A549 (cell line): ENCODE data around the gene RNASE7. TPM values are rescaled to one million over a fixed set of nuclear protein-coding genes. Genes with fewer than 3 reads are reported as not detected.

Experiments
- ATAC-seq, 2 experiments: fragments of 200-7000 bp in 1 of 2; fragments of >200 bp in 1 of 2; cut with Nextera tagmentation in 1 of 2; cut with Tn5 transposase in 1 of 2; 3 replicates each; pipeline versions ENCODE4 v1.8.0 to v1.9.1; 2018 to 2020; ENCODE audit warnings: mild to moderate bottlenecking in 1 of 2, moderate library complexity in 1 of 2
- CTCF ChIA-PET: fragments of 300-600 bp; sonication (Branson Sonifier 250); formaldehyde crosslinking; extraction: SDS; loops from one replicate; lab custom pipeline; 2021; ENCODE audit warnings: antibody characterized with exemption, inconsistent platforms; lab: Yijun Ruan, JAX
- POLR2A ChIA-PET: fragments of 350-600 bp; formaldehyde crosslinking; extraction: SDS; loops from one replicate; lab custom pipeline; 2021; ENCODE audit warnings: antibody characterized with exemption, inconsistent platforms; lab: Yijun Ruan, JAX
- DNase-seq, 2 experiments: peaks; one replicate each; pipeline versions ENCODE4 v3.0.0 to v3.0.0-alpha.2; 2011 to 2016; ENCODE audit warnings: low read depth in 1 of 2, low spot score in 1 of 2
- FAIRE-seq: peaks from 2 replicates; lab custom pipeline; 2011; peaks lifted over from hg19 to GRCh38; lab: Jason Lieb, UNC
- H3K27ac ChIP-seq, 2 experiments: fragments of >200 bp; sonication (Bioruptor Twin); formaldehyde crosslinking; 3 replicates each; pipeline ENCODE4 v1.5.1; 2016 to 2017
- H3K4me1 ChIP-seq: fragments of >200 bp; sonication (Bioruptor Twin); formaldehyde crosslinking; 3 replicates; pipeline ENCODE4 v1.6.1; 2016
- H3K4me2 ChIP-seq: fragments of >200 bp; sonication (Bioruptor Twin); formaldehyde crosslinking; 3 replicates; pipeline ENCODE4 v1.6.1; 2016
- H3K4me3 ChIP-seq: fragments of >200 bp; sonication (Bioruptor Twin); formaldehyde crosslinking; 3 replicates; pipeline ENCODE4 v1.5.1; 2016
- H3K9me3 ChIP-seq: fragments of >200 bp; sonication (Bioruptor Twin); formaldehyde crosslinking; 3 replicates; pipeline ENCODE4 v1.6.1; 2016
- BCL3 ChIP-seq: fragments of >200 bp; sonication (Bioruptor Twin); formaldehyde crosslinking; IDR thresholded peaks from 3 replicates; pipeline ENCODE4 v1.6.1; 2016
- CBX2 ChIP-seq: fragments of 200-600 bp; sonication (generic); IDR thresholded peaks from 2 replicates; pipeline ENCODE4 v1.6.1; 2016; ENCODE audit warnings: low read depth, mild to moderate bottlenecking, borderline replicate concordance
- CBX8 ChIP-seq: fragments of 200-600 bp; sonication (generic); IDR thresholded peaks from 2 replicates; pipeline ENCODE4 v1.6.1; 2016
- CHD2 ChIP-seq: fragments of 150-350 bp; IDR thresholded peaks from 2 replicates; pipeline ENCODE4 v1.6.1; 2014; ENCODE audit warnings: low read length; ENCODE audit not compliant: partially characterized antibody
- EHMT2 ChIP-seq: fragments of 200-600 bp; sonication (generic); IDR thresholded peaks from 2 replicates; pipeline ENCODE4 v1.6.1; 2016; ENCODE audit warnings: antibody characterized with exemption, low read depth, mild to moderate bottlenecking, moderate library complexity
- ESRRA ChIP-seq: fragments of 150-350 bp; IDR thresholded peaks from 2 replicates; pipeline ENCODE4 v1.6.1; 2014; ENCODE audit warnings: mild to moderate bottlenecking, low read length, borderline replicate concordance
- FOXS1 ChIP-seq: fragments of 250-450 bp; sonication (Bioruptor Pico); IDR thresholded peaks from 2 replicates; pipeline ENCODE4 v1.5.0; 2020; ENCODE audit warnings: mild to moderate bottlenecking, moderate library complexity
- HDAC2 ChIP-seq: fragments of 200-600 bp; sonication (generic); IDR thresholded peaks from 2 replicates; pipeline ENCODE4 v1.6.1; 2016
- HES2 ChIP-seq: fragments of >200 bp; sonication (Bioruptor Twin); formaldehyde crosslinking; IDR thresholded peaks from 2 replicates; pipeline ENCODE4 v1.6.1; 2016
- JUNB ChIP-seq: fragments of >200 bp; sonication (Bioruptor Twin); formaldehyde crosslinking; IDR thresholded peaks from 2 replicates; pipeline ENCODE4 v1.6.1; 2016
- MAX ChIP-seq: IDR thresholded peaks from 2 replicates; pipeline ENCODE4 v1.6.1; 2012
- MYC ChIP-seq: IDR thresholded peaks from 2 replicates; pipeline ENCODE4 v1.6.1; 2012; ENCODE audit warnings: mild to moderate bottlenecking, inconsistent platforms, low read length, improper control_type of control experiment, borderline replicate concordance
- NFE2L2 ChIP-seq: fragments of 150-350 bp; conservative IDR thresholded peaks from 2 replicates; pipeline ENCODE4 v1.6.1; 2014; ENCODE audit warnings: low read length
- PHF8 ChIP-seq: fragments of 200-600 bp; sonication (generic); IDR thresholded peaks from 2 replicates; pipeline ENCODE4 v1.6.1; 2016; ENCODE audit warnings: low read depth, mild to moderate bottlenecking, antibody characterized with exemption, moderate library complexity, borderline replicate concordance
- REST ChIP-seq: fragments of 200-600 bp; sonication (generic); IDR thresholded peaks from 2 replicates; pipeline ENCODE4 v1.6.1; 2016; ENCODE audit warnings: antibody characterized with exemption, mild to moderate bottlenecking, moderate library complexity
- RFX5 ChIP-seq: fragments of 450-650 bp; IDR thresholded peaks from 2 replicates; pipeline ENCODE4 v1.7.1; 2014; ENCODE audit warnings: antibody characterized with exemption, mild to moderate bottlenecking, moderate library complexity
- TP53 ChIP-seq: fragments of 250-450 bp; sonication (Bioruptor Pico); IDR thresholded peaks from 2 replicates; pipeline ENCODE4 v1.5.0; 2021; ENCODE audit warnings: mild to moderate bottlenecking, moderate library complexity
- USF2 ChIP-seq: fragments of 450-650 bp; IDR thresholded peaks from 2 replicates; pipeline ENCODE4 v1.6.1; 2014; ENCODE audit warnings: antibody characterized with exemption
- ZC3H11A ChIP-seq: fragments of 450-650 bp; IDR thresholded peaks from 2 replicates; pipeline ENCODE4 v1.6.1; 2014; ENCODE audit warnings: antibody characterized with exemption, mild to moderate bottlenecking
- ZNF302 ChIP-seq: fragments of 250-450 bp; sonication (Bioruptor Pico); IDR thresholded peaks from 2 replicates; pipeline ENCODE4 v1.9.0; 2021; ENCODE audit warnings: inconsistent platforms, mild to moderate bottlenecking, moderate library complexity
- WGBS: methylation state at CpG from one replicate; pipeline ENCODE4 v1.1.6; 2017; ENCODE audit errors: missing lambda C conversion rate; 5-methylcytosine and 5-hydroxymethylcytosine counted together
- polyA minus RNA-seq: library from RNA; depleted of rRNA, polyadenylated mRNA; stranded (reverse); fragments of >200 nt; gene quantifications from 2 replicates; pipeline ENCODE4 v1.2.3, GENCODE V29; 2011; rRNA and poly(A)+ RNA removed
- polyA plus RNA-seq, 4 experiments: library from polyadenylated mRNA; depleted of rRNA in 3 of 4; stranded (reverse); fragments of >200 nt; fragmentation: RNase III in 1 of 4; extraction: RNeasy Plus Mini Kit Qiagen cat#74134 plus additional on column Dnase treatment in 1 of 4; gene quantifications; 2 replicates in 3 of 4; 3 replicates in 1 of 4; pipeline ENCODE4 v1.2.3, GENCODE V29; 2011 to 2017

The RNASE7 gene
- polyA plus RNA-seq (2011; rRNA removed) = not detected in 2 replicates
- polyA plus RNA-seq (2012; cell fraction: cytosol; rRNA removed) = not detected in 2 replicates
- not detected in 2 replicates for polyA plus RNA-seq (2012; cell fraction: nucleus; rRNA removed)
- polyA plus RNA-seq (2017; fragmentation: RNase III; extraction: RNeasy Plus Mini Kit Qiagen cat#74134 plus additional on column Dnase treatment) = not detected in 3 replicates
- not detected in 2 replicates for polyA minus RNA-seq

GRCh38 chr14:21041676-21042433 is at the start of gene RNASE7:
Gene RNASE7 (plus strand): TSS chr14:21042362. CDS start chr14:21042993, 631 bp downstream.
- no peaks in the 10 kb centered on the region for H3K9me3 ChIP-seq
- H3K27ac ChIP-seq = no peak within 1 kb of the TSS
- FAIRE-seq (no peak), DNase-seq (no peak), ATAC-seq (no peak)
- CTCF ChIA-PET = interaction anchor here (0.8 to 7.3 kb wide), 7 partner anchors 8 to 346 kb away, joined by 3 to 323 read pairs (median 24); partner anchors contain the start of gene NDRG2
- H3K4me3 ChIP-seq = no peak within 1 kb of the TSS
- POLR2A ChIA-PET = no interaction called here
- H3K4me1 ChIP-seq = no peaks in the 10 kb centered on the region
- 63% methylated on average over 11 of the region's 11 CpGs for WGBS
- H3K4me2 ChIP-seq = no peak within 1 kb of the TSS
- TF ChIP-seq MYC (no peak), USF2 (no peak), CBX2 (no peak), ZNF302 (CRISPR knock-in tag) (no peak)

- POLR2A ChIA-PET = no interaction called here
- DNase-seq (no peak), FAIRE-seq (no peak), ATAC-seq (no peak)
- CTCF ChIA-PET = interaction anchor here (0.6 to 17.7 kb wide), 13 partner anchors 9 to 644 kb away, joined by 3 to 186 read pairs (median 7); no protein-coding TSS in a partner anchor
- Histone ChIP-seq H3K27ac (no peak overlapping the region), H3K4me1 (peaks cover 2% of the 10 kb centered on the region; the same call in 2 of the 3 replicates), H3K4me3 (no peak overlapping the region), H3K4me2 (no peak overlapping the region), H3K9me3 (no peaks in the 10 kb centered on the region)
- 90% methylated on average over 14 of the region's 14 CpGs for WGBS
- TF ChIP-seq NFE2L2 (no peak), EHMT2 (no peak), TP53 (CRISPR knock-in tag) (no peak), CHD2 (no peak), HDAC2 (no peak)
These were observed 45.6 kb upstream of the RNASE7 start for GRCh38 chr14:20996521-20996920.

- TF ChIP-seq HES2 = no peak
- no peak for TF ChIP-seq BCL3
- no peak for TF ChIP-seq ESRRA
- TF ChIP-seq FOXS1 (CRISPR knock-in tag) = no peak
- TF ChIP-seq, all 56 proteins: peak for 0
- ATAC-seq (no peak), DNase-seq (no peak), FAIRE-seq (no peak)
- no peak overlapping the region for H3K4me3 ChIP-seq
- WGBS = 67% methylated on average over 4 of the region's 4 CpGs
- ChIA-PET POLR2A (interaction anchor here (0.6 kb wide), 1 partner anchor 39 kb away, joined by 5 read pairs; no protein-coding TSS in a partner anchor), CTCF (interaction anchor here (0.6 to 10.9 kb wide), 14 partner anchors 9 to 643 kb away, joined by 3 to 185 read pairs (median 4); no protein-coding TSS in a partner anchor)
- H3K9me3 ChIP-seq = no peaks in the 10 kb centered on the region
- H3K4me2 ChIP-seq = no peak overlapping the region
- H3K27ac ChIP-seq = no peak overlapping the region
- H3K4me1 ChIP-seq = no peaks in the 10 kb centered on the region
These were observed 45.0 kb upstream of the RNASE7 start for GRCh38 chr14:20997115-20997514.

GRCh38 chr14:20997564-20997963 is 44.6 kb upstream of the RNASE7 start:
- DNase-seq (no peak), ATAC-seq (no peak), FAIRE-seq (no peak)
- H3K27ac ChIP-seq = no peak overlapping the region
- H3K4me3 ChIP-seq = no peak overlapping the region
- no peaks in the 10 kb centered on the region for H3K9me3 ChIP-seq
- CTCF ChIA-PET = interaction anchor here (0.6 to 10.9 kb wide), 12 partner anchors 8 to 643 kb away, joined by 3 to 185 read pairs (median 6); no protein-coding TSS in a partner anchor
- H3K4me2 ChIP-seq = no peak overlapping the region
- POLR2A ChIA-PET = interaction anchor here (0.6 kb wide), 1 partner anchor 38 kb away, joined by 5 read pairs; no protein-coding TSS in a partner anchor
- whole genome bisulfite sequencing = 82% methylated on average over 6 of the region's 6 CpGs
- no peaks in the 10 kb centered on the region for H3K4me1 ChIP-seq
- TF ChIP-seq REST = no peak
- TF ChIP-seq ZC3H11A = no peak
- TF ChIP-seq PHF8 = no peak
- no peak for TF ChIP-seq CBX8
- no peak for TF ChIP-seq RFX5
- TF ChIP-seq MAX = no peak
- no peak for TF ChIP-seq JUNB
